Neural progenitor cell (in vitro differentiated cells): ENCODE data around the gene LAPTM4A. TPM values are rescaled to one million over a fixed set of nuclear protein-coding genes. Genes with fewer than 3 reads are reported as not detected.
A peak's percentile ranks its signal among the peaks of the same experiment; 100 is the strongest.

Experiments used
- DNase-seq: peaks from one replicate; pipeline ENCODE4 v3.0.0-alpha.2; 2016; ENCODE audit warnings: low spot score
- H2AFZ ChIP-seq: fragments of 200-600 bp; sonication (generic); replicated peaks from 2 replicates; pipeline ENCODE4 v1.6.1; 2016; ENCODE audit warnings: antibody characterized with exemption
- H3F3A ChIP-seq: fragments of 200-600 bp; sonication (generic); 2 replicates; pipeline ENCODE4 v1.6.1; 2016; ENCODE audit warnings: antibody characterized with exemption, low read depth
- H3K27ac ChIP-seq: fragments of 200-600 bp; sonication (generic); 2 replicates; pipeline ENCODE4 v1.5.1; 2016; ENCODE audit warnings: mild to moderate bottlenecking
- H3K27me3 ChIP-seq: fragments of 200-600 bp; sonication (generic); 2 replicates; pipeline ENCODE4 v1.6.1; 2016; ENCODE audit warnings: mild to moderate bottlenecking, moderate library complexity
- H3K36me3 ChIP-seq: fragments of 200-600 bp; sonication (generic); 2 replicates; pipeline ENCODE4 v1.5.1; 2016
- H3K4me1 ChIP-seq: fragments of 200-600 bp; sonication (generic); 2 replicates; pipeline ENCODE4 v1.6.1; 2016; ENCODE audit warnings: mixed run types
- H3K4me2 ChIP-seq: fragments of 200-600 bp; sonication (generic); 2 replicates; pipeline ENCODE4 v1.6.1; 2016
- H3K4me3 ChIP-seq: fragments of 200-600 bp; sonication (generic); 2 replicates; pipeline ENCODE4 v1.5.1; 2016
- H3K79me2 ChIP-seq: fragments of 200-600 bp; sonication (generic); 2 replicates; pipeline ENCODE4 v1.6.1; 2016; ENCODE audit warnings: low read depth
- H3K9ac ChIP-seq: fragments of 200-600 bp; sonication (generic); 2 replicates; pipeline ENCODE4 v1.6.1; 2016
- H3K9me3 ChIP-seq: fragments of 200-600 bp; sonication (generic); 2 replicates; pipeline ENCODE4 v1.5.1; 2016; ENCODE audit warnings: low read depth
- H4K20me1 ChIP-seq: fragments of 200-600 bp; sonication (generic); 2 replicates; pipeline ENCODE4 v1.6.1; 2016; ENCODE audit warnings: low read depth
- H3K27ac Mint-ChIP-seq: 3 replicates; pipeline ENCODE4 v1.8.0; 2021; ENCODE audit warnings: mixed read lengths
- H3K27me3 Mint-ChIP-seq: 2 replicates; pipeline ENCODE4 v1.8.0; 2022; ENCODE audit warnings: low read depth, mild to moderate bottlenecking, inconsistent platforms, moderate library complexity, mixed read lengths; ENCODE audit not compliant: insufficient read depth
- H3K36me3 Mint-ChIP-seq: 3 replicates; pipeline ENCODE4 v1.8.0; 2021; ENCODE audit warnings: mixed read lengths
- H3K4me1 Mint-ChIP-seq: 3 replicates; pipeline ENCODE4 v1.8.0; 2021; ENCODE audit warnings: mixed read lengths
- H3K4me3 Mint-ChIP-seq: 3 replicates; pipeline ENCODE4 v1.8.0; 2021; ENCODE audit warnings: mild to moderate bottlenecking, moderate library complexity, mixed read lengths
- H3K9me3 Mint-ChIP-seq: 3 replicates; pipeline ENCODE4 v1.8.0; 2020; ENCODE audit warnings: mixed read lengths
- EZH2 ChIP-seq: fragments of 200-600 bp; sonication (generic); IDR thresholded peaks from 2 replicates; pipeline ENCODE4 v1.6.1; 2017; ENCODE audit warnings: antibody characterized with exemption, mild to moderate bottlenecking, moderate library complexity
- EZH2phosphoT487 ChIP-seq: fragments of 200-600 bp; sonication (generic); IDR thresholded peaks from 2 replicates; pipeline ENCODE4 v1.6.1; 2017; ENCODE audit warnings: antibody characterized with exemption
- total RNA-seq: library from RNA; depleted of rRNA; stranded (reverse); fragments of >200 nt; gene quantifications from 2 replicates; pipeline ENCODE4 v1.2.3, GENCODE V29; 2015; ENCODE audit warnings: low replicate concordance
- TF ChIP-seq, protein P1 (sequence below): fragments of 200-600 bp; sonication (generic); IDR thresholded peaks from 2 replicates; pipeline ENCODE4 v1.5.1; 2017; ENCODE audit warnings: antibody characterized with exemption, mild to moderate bottlenecking

LAPTM4A gene
- total RNA-seq, 1 donor from 2014 or later, result 205 TPM

GRCh38 chr2:20079546-20080115, 28.2 kb upstream of the LAPTM4A start:
- Mint-ChIP-seq H3K4me1 (peaks cover 20% of the 10 kb centered on the region), H3K27ac (no peak overlapping the region), H3K4me3 (no peak overlapping the region), H3K9me3 (peaks cover 13% of the 10 kb centered on the region), H3K27me3 (peaks cover 5% of the 10 kb centered on the region), H3K36me3 (no peaks in the 10 kb centered on the region)
- Histone ChIP-seq H3K27ac (no peak overlapping the region), H4K20me1 (no peaks in the 10 kb centered on the region), H3K79me2 (no peaks in the 10 kb centered on the region), H2AFZ (no peak overlapping the region), H3K4me2 (no peak overlapping the region), H3K4me1 (peaks cover 29% of the 10 kb centered on the region), H3K4me3 (no peak overlapping the region), H3K9ac (no peak overlapping the region), H3K27me3 (no peaks in the 10 kb centered on the region), H3K36me3 (no peaks in the 10 kb centered on the region), H3F3A (peaks cover 26% of the 10 kb centered on the region), H3K9me3 (no peaks in the 10 kb centered on the region)
- TF ChIP-seq EZH2phosphoT487, result no peak
- TF ChIP-seq EZH2, result no peak
- TF ChIP-seq, protein P1, sequence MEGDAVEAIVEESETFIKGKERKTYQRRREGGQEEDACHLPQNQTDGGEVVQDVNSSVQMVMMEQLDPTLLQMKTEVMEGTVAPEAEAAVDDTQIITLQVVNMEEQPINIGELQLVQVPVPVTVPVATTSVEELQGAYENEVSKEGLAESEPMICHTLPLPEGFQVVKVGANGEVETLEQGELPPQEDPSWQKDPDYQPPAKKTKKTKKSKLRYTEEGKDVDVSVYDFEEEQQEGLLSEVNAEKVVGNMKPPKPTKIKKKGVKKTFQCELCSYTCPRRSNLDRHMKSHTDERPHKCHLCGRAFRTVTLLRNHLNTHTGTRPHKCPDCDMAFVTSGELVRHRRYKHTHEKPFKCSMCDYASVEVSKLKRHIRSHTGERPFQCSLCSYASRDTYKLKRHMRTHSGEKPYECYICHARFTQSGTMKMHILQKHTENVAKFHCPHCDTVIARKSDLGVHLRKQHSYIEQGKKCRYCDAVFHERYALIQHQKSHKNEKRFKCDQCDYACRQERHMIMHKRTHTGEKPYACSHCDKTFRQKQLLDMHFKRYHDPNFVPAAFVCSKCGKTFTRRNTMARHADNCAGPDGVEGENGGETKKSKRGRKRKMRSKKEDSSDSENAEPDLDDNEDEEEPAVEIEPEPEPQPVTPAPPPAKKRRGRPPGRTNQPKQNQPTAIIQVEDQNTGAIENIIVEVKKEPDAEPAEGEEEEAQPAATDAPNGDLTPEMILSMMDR, result no peak
- DNase-seq, result no peak

DNA sequence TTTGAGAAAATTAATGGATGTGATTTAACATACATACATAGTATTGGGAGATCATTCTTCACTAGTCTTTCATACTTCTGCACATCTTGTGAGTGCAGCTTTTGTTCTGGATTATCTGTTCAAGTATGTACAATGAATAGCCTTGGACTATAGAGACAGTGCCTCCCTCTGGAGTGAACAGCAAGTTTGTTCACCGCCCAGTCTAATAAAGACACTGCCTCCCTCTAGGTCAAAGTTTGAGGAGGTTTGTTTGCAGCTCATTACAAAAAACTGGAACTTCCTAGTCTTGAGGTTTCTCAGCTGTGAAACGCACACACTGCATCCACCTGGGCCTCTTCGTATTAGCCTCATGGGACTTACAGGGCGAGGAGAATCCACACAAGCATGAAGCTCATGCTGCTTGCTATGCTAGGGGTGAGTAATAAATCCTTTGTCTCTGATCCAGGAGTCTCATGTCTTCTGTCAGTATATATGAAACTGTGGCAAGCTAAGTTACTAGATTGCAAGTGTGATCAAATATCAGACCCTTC, 26.0 kb upstream of the LAPTM4A start:
- Histone ChIP-seq H3K4me1 (peaks cover 39% of the 10 kb centered on the region), H3K36me3 (no peaks in the 10 kb centered on the region), H3K9ac (no peak overlapping the region), H3K79me2 (no peaks in the 10 kb centered on the region), H3K9me3 (no peaks in the 10 kb centered on the region), H2AFZ (no peak overlapping the region), H3F3A (peaks cover 26% of the 10 kb centered on the region), H4K20me1 (no peaks in the 10 kb centered on the region), H3K4me2 (no peak overlapping the region), H3K27me3 (no peaks in the 10 kb centered on the region), H3K27ac (no peak overlapping the region), H3K4me3 (no peak overlapping the region)
- Mint-ChIP-seq H3K27me3 (peaks cover 5% of the 10 kb centered on the region), H3K4me1 (peaks cover 33% of the 10 kb centered on the region), H3K4me3 (no peak overlapping the region), H3K36me3 (no peaks in the 10 kb centered on the region), H3K9me3 (peaks cover 13% of the 10 kb centered on the region), H3K27ac (peak overlapping the region; percentile 46)
- TF ChIP-seq EZH2 (no peak), EZH2phosphoT487 (no peak)
- TF ChIP-seq, protein P1, result no peak
- DNase-seq, result no peak

- no peak for DNase-seq
- TF ChIP-seq EZH2phosphoT487 (no peak), EZH2 (no peak)
- TF ChIP-seq, protein P1, result no peak
- H3K27ac Mint-ChIP-seq, result no peak overlapping the region
- Histone ChIP-seq H3F3A (peaks cover 26% of the 10 kb centered on the region), H3K9me3 (no peaks in the 10 kb centered on the region), H2AFZ (no peak overlapping the region), H3K79me2 (no peaks in the 10 kb centered on the region), H3K27ac (no peak overlapping the region), H3K27me3 (no peaks in the 10 kb centered on the region), H4K20me1 (no peaks in the 10 kb centered on the region), H3K4me2 (no peak overlapping the region), H3K9ac (no peak overlapping the region), H3K4me1 (peaks cover 41% of the 10 kb centered on the region), H3K4me3 (no peak overlapping the region), H3K36me3 (no peaks in the 10 kb centered on the region)
- peaks cover 5% of the 10 kb centered on the region for H3K27me3 Mint-ChIP-seq
- no peaks in the 10 kb centered on the region for H3K36me3 Mint-ChIP-seq
- no peak overlapping the region for H3K4me3 Mint-ChIP-seq
- peaks cover 37% of the 10 kb centered on the region for H3K4me1 Mint-ChIP-seq
- peaks cover 13% of the 10 kb centered on the region for H3K9me3 Mint-ChIP-seq
Measured at GRCh38 chr2:20076757-20077156, 25.3 kb upstream of the LAPTM4A start.
